Subcutaneous adipose tissue (tissue), 4 donors: ENCODE measurements around the gene RBBP8NL. TPM values are rescaled to one million over a fixed set of nuclear protein-coding genes. Genes with fewer than 3 reads are reported as not detected.

ENCODE experiments used
- total RNA-seq, 4 donors: library from RNA; depleted of rRNA; stranded (reverse); fragments of >200 nt; gene quantifications; one replicate each; pipeline ENCODE4 v1.1.0, GENCODE V29; 2016
- TF ChIP-seq, protein P1 (sequence below): fragments of 450-650 bp; IDR thresholded peaks from one replicate; pipeline ENCODE4 v1.5.1; 2016; ENCODE audit warnings: low read depth, mild to moderate bottlenecking, control low read depth, antibody characterized with exemption, moderate library complexity

Gene RBBP8NL
- total RNA-seq, 4 donors from 2014 or later: not detected

DNA sequence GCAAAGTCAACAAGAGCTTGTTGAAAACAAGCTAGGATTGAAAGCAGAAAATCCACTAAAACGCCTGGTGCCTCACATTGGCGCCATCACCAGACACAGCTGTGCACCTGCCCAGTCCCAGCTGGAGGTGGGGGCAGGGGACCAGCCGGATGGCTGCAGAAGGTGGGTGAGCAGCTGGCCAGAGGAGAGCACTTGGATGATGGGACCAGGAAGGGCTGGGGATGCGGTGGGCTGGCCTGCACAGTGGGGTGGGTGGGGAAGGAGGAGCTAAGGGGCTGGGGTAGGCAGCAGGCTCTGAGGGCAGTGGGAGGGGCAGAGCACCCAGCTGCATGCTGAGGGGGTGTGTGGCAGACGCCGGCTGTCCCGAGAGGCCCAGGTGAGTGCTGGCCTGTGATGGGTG, 27.3 kb downstream of the RBBP8NL start:
- TF ChIP-seq, protein P1, sequence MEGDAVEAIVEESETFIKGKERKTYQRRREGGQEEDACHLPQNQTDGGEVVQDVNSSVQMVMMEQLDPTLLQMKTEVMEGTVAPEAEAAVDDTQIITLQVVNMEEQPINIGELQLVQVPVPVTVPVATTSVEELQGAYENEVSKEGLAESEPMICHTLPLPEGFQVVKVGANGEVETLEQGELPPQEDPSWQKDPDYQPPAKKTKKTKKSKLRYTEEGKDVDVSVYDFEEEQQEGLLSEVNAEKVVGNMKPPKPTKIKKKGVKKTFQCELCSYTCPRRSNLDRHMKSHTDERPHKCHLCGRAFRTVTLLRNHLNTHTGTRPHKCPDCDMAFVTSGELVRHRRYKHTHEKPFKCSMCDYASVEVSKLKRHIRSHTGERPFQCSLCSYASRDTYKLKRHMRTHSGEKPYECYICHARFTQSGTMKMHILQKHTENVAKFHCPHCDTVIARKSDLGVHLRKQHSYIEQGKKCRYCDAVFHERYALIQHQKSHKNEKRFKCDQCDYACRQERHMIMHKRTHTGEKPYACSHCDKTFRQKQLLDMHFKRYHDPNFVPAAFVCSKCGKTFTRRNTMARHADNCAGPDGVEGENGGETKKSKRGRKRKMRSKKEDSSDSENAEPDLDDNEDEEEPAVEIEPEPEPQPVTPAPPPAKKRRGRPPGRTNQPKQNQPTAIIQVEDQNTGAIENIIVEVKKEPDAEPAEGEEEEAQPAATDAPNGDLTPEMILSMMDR: no peak

DNA sequence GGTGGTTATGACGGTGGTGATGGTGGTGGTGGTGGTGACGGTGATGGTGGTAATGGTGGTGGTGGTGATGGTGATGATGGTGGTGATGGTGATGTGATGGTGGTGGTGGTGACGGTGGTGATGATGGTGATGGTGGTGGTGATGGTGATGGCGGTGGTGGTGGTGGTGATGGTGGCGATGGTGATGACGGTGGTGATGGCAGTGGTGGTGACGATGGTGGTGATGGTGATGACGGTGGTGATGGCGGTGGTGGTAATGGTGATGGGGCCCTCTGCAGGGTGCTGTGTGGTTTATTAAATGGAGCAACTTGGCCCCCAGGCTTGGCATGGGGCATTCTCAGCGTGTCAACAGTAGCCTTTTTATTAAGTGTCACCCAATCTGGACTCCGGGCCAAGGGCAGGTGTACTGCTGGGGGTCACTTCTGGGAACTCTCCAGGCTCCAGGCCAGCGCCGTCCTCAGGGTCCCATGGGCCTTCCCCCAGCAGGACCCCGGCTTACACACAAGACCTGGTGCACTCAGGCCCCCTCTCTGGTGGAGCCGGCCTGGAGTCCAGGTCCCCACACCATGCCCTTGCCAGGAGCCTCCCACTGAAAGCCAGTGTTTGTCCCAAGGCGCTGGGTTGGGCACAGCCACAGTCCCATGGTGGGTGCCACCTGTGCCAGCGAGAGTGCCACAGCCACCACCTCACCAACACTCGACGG, 29.1 kb downstream of the RBBP8NL start:
- TF ChIP-seq, protein P1: no peak

DNA sequence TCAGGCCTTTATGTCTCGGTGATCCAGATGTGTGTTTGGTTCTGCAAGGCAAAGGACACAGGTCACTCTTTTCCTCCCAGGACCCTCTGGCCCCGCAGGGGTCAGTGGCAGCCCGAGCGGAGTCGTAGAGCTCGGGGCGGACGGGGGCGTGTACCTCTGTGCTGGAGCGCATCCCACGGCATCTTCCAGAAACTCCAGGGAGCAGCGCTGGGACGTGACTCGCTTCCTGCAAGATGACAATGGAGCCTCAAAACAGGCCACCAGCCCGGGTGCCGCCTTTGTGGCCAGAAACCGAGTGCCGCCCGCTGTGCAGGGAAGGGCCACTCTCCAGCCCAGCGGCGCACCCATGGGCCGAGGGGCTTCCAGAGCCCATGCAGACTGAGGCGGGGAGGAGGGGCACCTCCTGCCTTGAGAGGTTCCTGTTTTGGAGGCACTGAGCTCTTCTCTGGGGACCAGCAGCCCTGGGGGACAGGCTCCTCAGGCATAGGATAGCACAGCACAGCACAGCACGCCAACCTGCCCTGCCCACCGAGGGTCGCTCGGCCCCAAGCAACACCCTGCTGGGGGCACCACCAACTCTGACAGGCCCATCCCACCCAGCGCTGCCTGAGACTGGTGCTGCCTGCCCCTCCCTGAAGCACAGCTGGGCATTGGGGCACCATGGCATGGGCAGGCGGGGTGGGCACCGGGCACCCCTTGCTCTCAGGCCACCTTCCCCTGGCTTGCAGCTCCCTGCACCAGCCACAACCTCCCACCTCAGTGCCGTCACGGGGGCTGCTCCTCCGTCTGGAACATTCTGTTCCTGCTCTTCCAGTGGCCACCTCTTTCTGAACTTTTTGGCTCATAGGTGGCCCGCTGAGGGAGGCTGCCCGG, 30.7 kb downstream of the RBBP8NL start:
- TF ChIP-seq, protein P1: no peak

DNA sequence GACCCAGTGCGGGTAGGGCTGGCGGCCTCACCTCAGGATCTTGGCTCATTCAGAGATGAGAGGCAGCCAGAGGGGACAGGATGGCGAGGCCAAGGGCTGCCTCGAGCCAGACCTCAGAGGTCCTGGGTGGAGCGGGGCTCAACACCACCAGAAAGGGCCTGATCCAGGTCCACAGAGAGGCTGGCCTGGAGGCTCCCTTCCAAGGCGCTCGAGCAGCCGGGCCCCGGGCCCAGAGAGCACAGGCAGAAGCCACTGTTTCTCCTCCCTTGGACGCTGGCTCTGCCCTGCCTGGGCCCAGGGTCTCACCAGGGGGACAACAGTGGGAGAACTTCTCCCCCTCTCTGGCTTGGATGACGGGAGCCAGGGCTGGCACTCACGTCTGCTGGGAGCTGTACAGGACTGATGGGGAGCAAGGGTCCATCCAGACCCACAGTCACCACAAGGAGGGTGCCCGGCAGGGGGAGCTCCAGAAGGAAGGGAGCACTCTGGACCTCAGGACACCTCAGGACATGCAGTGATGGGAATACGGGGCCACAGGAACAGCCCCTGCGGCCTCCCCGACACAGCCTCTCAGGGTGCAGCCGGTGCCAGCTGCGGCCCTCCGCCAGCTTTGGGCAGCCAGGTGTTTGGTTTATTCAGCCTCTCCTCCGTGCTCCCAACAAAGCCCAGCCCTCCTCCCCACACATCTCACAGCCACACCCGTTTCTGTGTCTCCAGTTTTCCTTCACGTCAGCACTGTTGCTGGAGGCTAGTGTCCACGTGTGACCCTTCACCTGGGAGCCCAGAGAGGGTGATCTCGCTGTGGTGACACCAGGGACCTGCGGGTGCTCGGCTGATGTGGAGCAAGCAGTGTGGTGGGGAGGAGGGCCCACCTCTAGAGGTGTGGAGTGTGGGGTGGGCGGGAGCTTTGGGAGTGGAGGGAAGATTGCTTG, 31.8 kb downstream of the RBBP8NL start:
- TF ChIP-seq, protein P1: no peak

DNA sequence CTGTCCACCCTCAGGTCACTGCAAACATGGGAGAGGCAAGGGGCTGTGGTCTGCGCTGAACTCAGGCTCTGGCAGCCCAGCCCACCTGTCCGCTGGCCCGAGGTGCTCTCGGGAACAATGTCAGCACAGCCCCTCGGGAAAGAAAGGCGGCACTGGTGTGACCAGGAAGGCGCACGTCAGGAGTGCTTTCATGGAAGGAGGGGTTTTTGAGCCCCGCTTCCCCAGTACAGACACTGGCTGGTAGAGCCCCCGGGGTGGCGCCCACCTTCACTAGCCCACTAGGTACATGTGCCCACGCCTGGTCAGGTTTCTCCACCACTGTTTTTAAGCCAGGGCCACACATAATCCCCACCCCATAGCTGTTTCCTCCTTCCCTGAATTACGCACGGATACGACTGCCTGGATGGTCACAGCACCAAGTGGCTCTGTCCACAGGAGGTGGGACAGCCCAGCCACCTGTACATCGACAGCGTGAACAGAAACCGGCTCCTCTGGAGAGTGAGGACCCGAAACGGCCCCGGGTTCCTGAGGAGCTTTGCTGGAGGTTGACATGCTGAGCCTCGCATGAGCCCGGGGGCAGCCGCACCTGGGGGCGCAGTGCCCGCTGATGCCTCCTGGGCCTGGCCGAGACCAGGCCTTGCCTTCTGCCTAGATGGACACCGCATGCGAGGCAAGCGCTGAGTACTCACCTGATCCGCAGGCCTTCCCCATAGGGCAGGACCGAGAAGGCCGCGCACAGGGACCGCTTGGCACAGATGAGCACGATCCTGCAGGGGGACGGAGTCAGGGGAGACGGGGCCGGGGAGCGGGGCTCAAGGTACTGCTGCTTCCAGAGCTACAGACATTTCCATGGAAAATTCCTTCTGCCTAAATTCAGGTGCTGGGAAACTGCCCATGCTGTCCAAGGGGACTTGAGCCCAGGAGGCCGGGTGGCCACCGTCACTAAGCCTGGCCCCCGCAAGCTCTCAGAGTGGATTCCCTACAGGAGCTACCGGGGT, 32.8 kb downstream of the RBBP8NL start:
- TF ChIP-seq, protein P1: no peak

DNA sequence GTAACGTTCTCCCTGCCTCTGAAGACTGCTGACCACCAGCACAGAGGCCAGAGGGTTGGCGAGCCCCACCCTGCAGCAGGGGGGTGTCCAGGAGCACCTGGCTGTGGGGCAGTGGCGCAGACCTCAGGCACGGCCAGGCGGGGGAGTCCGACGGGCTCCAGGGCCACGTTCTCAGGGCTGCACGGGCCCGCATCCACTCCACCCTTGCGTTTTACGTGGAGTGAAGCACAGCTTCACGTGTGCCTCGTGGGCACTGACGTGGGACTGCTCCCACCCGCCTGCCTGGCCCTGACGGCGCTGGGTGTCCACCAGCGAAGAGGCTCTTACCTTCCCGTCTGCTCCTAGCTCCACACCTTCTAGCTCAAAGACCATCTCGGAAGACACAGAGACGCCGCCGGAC, 33.5 kb downstream of the RBBP8NL start:
- TF ChIP-seq, protein P1: no peak
